DMS 273 (cell line): ENCODE data around the gene DUSP22.

ENCODE experiments used
- DNase-seq: peaks from one replicate; lab custom pipeline; 2025; ENCODE audit not compliant: unreplicated experiment; lab: John Stamatoyannopoulos, UW

The DUSP22 gene

GRCh38 chr6:336159-337114, 44.1 kb downstream of the DUSP22 start:
- no peak for DNase-seq

GRCh38 chr6:337805-338368, 45.6 kb downstream of the DUSP22 start:
- DNase-seq: no peak

GRCh38 chr6:338815-339262, 46.6 kb downstream of the DUSP22 start:
- DNase-seq: no peak

DNA sequence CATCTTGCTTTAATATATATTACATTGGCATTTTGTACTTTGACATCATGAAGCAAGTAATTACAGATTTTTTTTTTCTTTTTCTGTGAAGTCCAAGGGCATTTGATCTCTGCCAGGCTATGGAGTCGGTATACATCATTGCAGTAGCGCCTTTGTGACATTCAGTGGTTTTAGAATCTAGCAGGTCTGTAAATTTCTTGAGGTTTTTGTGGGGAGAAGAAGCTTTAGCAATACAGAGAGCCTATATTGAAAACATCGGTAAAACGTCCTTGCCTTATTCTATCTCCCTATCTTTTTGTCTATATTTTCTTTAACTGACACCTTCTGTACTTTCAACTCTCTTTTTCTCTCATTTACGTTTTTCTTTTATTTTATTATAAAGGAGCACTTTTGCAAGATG, 47.2 kb downstream of the DUSP22 start:
- no peak for DNase-seq

DNA sequence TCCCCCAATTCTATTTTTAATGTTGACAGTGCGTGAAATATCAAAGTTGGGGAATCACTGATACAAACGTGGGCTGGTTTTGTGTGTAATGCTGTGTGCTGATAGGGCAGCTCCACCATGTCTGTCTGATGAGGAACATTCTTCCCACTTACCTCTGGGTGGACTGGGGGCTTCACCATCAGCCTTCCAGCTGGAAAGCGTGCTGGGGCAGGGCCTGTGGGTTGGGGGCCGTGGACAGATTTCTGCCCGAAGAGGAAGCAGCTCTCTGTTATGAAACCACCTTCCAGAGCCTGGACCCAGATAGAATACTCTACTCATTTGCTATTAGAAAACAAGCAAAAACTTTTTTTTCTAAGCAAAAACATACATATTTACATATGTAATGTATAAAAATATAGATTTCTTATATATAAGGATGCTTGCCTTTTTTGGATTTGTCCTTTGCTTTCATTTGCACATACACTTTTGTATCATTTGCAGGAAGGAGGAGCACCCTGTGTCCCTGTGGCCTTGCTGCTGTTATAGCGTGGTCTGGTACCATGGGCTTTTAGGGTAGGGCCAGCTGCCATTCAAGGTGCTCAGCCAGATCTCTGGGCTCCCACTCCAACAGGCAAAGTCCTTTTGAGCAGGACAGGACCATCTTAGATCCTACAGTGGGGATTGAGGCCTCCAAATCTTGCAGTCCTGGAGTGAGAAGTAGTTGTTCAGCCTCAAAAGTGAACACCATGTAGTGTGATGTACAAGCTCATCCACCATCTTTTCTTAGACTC, 48.1 kb downstream of the DUSP22 start:
- DNase-seq: no peak

GRCh38 chr6:340991-341827, 48.9 kb downstream of the DUSP22 start:
- DNase-seq: no peak

- no peak for DNase-seq
Measured at GRCh38 chr6:341914-342831, 49.9 kb downstream of the DUSP22 start.

DNA sequence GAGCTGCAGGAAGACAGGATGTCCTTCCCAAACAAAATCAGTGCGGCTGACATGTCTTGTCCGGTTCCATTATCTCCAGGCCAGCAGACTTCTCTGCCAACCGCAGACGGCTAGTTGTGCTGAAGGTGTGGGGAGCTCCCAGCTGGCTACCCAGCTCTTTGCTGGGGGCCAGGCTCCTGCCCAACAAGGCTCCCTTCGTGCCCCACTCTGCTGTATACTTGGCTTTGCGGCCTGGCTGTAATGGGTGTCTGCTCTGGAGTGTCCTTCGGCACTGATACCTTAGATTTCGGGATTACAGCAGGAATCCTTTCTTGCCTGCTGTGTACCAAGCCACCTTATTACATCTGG, 50.5 kb downstream of the DUSP22 start:
- DNase-seq: no peak

DNA sequence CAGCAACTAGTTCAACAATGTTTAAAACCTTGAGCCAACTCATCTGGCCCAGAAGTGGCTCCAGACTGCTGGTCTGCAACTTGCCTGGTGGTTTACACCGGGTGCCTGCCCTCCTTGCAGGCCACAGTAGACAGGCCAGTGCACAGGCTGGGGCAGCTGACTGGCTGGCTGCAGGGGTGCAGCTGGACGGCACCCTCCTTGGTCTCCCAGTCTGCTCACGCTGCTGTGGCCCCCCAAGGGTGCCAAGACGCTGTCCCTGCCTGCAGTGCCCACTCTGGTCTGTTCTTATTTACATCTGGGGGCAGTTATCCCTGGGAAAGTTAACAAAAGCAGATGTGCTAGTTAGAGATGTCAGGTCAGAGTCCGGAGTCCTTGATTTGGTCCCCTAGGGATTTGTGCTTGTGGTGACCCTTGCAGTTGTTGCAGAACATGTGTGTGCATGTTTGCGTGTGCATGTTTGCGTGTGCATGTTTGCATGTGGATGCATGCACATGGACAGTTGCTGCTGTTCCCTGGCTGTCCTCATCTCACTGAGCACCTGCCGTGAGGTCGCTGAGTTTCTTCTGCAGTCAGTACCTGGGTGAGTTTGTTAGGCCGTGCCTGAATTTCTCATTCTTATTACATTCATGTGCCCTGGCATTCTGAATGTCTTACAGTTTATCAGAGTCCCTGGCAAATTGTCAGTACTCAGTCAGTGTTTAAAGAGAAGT, 51.1 kb downstream of the DUSP22 start:
- no peak for DNase-seq

DNA sequence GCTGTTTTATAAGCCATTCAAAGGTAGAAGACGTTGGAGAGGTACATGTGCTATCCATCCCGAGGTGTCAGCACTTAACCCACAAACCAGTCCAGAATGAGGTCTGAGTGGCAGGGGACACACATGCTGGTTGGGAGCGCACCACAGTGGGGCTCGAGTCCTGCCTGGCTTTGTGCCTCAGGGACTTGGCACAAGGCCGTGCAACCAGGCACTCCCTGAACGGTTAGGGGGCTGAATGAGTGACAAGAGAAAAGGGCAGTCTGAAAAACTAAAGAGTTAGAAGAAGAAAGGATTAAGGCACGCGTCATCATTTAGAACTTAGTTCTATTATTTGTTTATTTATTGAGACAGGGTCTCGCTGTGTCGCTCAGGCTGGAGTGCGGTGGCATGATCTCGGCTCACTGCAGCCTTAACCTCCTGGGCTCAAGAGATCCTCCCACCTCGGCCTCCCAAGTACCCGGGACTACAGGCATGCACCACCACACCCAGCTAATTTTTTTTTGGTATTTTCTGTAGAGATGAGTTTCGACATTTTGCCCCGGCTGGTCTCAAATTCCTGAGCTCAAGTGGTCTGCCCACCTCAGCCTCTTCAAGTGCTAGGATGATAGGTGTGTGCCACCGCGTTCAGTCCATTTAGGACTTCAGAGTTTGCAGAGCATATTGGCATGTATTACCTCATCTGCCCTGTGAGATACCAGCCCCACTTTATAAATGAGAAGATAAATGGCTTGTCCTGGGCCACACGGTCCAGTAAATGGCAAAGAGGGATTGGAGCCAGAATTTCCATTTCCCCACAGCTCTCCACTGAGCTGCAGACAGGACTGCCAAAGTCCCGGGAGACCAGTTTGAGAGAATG, 51.9 kb downstream of the DUSP22 start:
- DNase-seq: no peak

DNA sequence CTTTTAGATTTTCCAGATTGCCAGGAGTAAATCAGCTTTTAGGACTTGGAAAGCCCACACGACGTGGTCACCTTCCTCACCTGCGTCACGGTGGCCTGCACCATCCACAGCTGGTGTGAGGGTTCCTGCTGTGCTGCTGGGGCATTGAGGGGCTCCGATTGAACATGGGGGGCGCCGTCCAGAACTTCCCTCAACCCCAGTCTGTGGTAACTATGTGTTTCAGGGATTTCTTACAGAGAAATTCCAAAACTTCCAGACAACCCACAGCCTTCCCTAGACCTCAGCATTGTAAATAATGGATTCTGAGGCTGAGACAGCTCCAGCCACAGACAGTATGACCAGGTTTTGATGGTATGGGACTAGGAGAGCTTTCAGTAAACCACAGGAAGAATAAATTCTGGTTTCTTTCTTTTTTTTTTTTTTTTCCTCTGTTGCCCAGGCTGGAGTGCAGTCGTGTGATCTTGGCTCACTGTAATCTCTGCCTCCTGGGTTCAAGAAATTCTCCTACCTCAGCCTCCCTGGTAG, 52.6 kb downstream of the DUSP22 start:
- no peak for DNase-seq

DNA sequence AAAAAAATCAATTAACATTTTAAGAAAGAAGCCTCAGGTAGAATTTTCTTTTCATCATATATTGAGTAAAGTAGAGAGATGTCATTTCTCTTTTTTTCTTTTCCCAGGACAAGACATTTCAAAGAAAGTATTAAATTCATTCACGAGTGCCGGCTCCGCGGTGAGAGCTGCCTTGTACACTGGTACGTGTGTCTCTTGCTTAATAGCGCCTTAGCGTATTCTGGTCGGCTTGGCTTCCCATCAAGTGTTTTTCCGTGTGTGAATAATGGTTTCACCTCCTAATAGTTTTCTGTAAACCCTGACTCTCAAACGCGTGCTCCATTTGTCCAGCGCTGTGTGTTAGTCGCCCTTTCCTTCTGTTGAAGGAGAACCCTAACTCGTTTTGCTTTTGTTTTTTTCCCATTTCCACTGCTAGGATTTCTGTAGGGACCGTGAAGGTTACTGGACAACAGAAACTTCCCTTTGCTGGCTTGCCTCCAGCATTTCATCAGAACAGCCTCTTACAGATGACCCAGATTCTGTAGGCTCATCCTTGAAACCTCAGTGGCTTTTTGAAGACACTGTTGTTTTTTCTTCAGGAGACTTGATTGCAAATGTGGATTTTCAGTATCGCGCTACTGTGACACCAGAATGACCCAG, 53.6 kb downstream of the DUSP22 start:
- no peak for DNase-seq

GRCh38 chr6:346386-347030, 54.2 kb downstream of the DUSP22 start:
- no peak for DNase-seq

DNA sequence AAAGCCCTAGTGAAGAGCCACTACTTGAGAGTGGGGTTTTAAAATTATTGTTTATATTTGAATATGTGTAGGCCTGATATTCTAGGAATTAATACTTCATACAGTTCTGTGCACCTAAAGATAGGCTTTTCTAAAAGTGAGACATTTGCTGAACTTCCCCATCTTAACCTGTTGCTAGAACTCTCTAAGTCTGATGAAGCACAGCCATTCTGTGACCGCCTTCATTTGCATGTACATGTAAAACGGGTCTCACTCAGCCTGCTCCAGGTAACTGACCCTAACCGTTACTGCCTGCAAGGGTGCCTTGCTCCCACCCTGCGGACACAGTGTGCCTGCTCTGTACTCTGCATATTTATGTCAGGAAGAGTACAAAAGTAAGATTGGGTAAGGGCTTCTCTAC, 54.9 kb downstream of the DUSP22 start:
- DNase-seq: no peak

GRCh38 chr6:347951-348859, 55.9 kb downstream of the DUSP22 start:
- no peak for DNase-seq

- DNase-seq: no peak
Measured at GRCh38 chr6:348860-349396, 56.6 kb downstream of the DUSP22 start.
